Naive thymus-derived CD8-positive, alpha-beta T cell (primary cell): Measurements from ENCODE around the gene MADCAM1. TPM values are rescaled to one million over a fixed set of nuclear protein-coding genes. Genes with fewer than 3 reads are reported as not detected.
"Not testable (repeated sequence)": the region's sequence is repeated elsewhere in the genome, so short reads cannot be mapped to it uniquely, and the experiment has no call there.

Experiments
- ATAC-seq, 2 donors: fragments of 150-1000 bp; cut with Tn5 transposase in 1 of 2; sonication (Bioruptor Pico), chemical (Tn5 transposase) in 1 of 2; 1 replicate in 1 of 2; 2 replicates in 1 of 2; pipeline ENCODE4 v1.10.0; 2021; ENCODE audit warnings: mild to moderate bottlenecking in 2 of 2, moderate library complexity in 2 of 2
- POLR2A ChIA-PET: fragments of 350-600 bp; sonication (Branson Sonifier 250); formaldehyde crosslinking; loops from one replicate; lab custom pipeline; 2021; ENCODE audit warnings: antibody characterized with exemption; lab: Charles Lee
- DNase-seq, 10 donors: peaks; one replicate each; pipeline versions ENCODE4 v3.0.0 to v3.0.0-alpha.2; 2020 to 2022
- H3K27ac Mint-ChIP-seq, 10 donors: one replicate each; pipeline ENCODE4 v1.8.0; 2020 to 2022; ENCODE audit warnings: mild to moderate bottlenecking in 10 of 10, mixed read lengths in 10 of 10, moderate library complexity in 4 of 10, inconsistent platforms in 1 of 10
- H3K27me3 Mint-ChIP-seq, 5 donors: one replicate each; pipeline ENCODE4 v1.8.0; 2021 to 2022; ENCODE audit warnings: mixed read lengths in 5 of 5
- H3K36me3 Mint-ChIP-seq, 3 donors: one replicate each; pipeline ENCODE4 v1.8.0; 2020 to 2022; ENCODE audit warnings: mixed read lengths in 3 of 3, mild to moderate bottlenecking in 2 of 3, inconsistent platforms in 1 of 3
- H3K4me1 Mint-ChIP-seq, 4 donors: one replicate each; pipeline ENCODE4 v1.8.0; 2021 to 2022; ENCODE audit warnings: mixed read lengths in 4 of 4
- H3K4me3 Mint-ChIP-seq, 10 donors: one replicate each; pipeline ENCODE4 v1.8.0; 2020 to 2022; ENCODE audit warnings: mild to moderate bottlenecking in 10 of 10, mixed read lengths in 10 of 10, moderate library complexity in 6 of 10, inconsistent platforms in 1 of 10
- H3K9me3 Mint-ChIP-seq, 9 donors: one replicate each; pipeline ENCODE4 v1.8.0; 2020 to 2022; ENCODE audit warnings: mixed read lengths in 9 of 9, mild to moderate bottlenecking in 3 of 9, inconsistent platforms in 1 of 9, moderate library complexity in 1 of 9
- polyA plus RNA-seq, 3 donors: library from polyadenylated mRNA; unstranded; fragments of 300-500 nt; fragmentation: Illumina TruSeq; gene quantifications; one replicate each; pipeline ENCODE4 v1.2.3, GENCODE V29; 2021
- total RNA-seq, 8 experiments: library from RNA in 2 of 8; stranded (reverse) in 2 of 8; gene quantifications; one replicate each; pipeline ENCODE4 v1.2.3 and lab custom pipeline; 2021 to 2026

MADCAM1 gene
- total RNA-seq, result 1 to 10 TPM; 1.1 to 1.2 TPM
- under 1 TPM; 0.17 to 0.33 (median 0.17) TPM for polyA plus RNA-seq
- total RNA-seq (lab: John Stamatoyannopoulos, UW), result 0 to 0.98 (median 0.33) reads per million in 6 experiments

DNA sequence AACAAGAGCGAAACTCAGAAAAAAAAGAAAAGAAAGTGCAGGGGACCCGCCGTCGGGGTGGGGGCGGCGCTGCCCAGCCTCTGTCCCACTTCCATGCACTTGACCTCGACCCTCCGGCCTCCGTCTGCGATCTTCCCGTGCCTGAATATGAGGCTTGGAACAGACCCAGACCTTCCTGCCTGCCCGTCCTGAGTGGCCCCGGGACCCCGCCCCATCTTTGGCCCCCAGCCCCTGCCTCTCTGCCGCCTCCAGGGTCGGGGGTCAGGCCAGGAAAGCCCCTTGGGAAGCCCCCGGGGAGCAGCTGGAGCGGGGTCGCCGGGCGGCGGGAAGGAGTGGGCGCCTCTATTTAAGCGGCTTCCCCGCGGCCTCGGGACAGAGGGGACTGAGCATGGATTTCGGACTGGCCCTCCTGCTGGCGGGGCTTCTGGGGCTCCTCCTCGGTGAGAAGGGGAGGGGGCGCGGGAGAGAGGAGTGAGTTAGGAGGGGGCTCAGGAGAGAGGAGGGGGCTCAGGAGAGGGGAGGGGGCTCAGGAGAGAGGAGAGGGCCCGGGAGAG is at the start of gene MADCAM1:
MADCAM1 (plus strand) TSS at position 375 of the 554 bp plus-strand sequence; CDS start at position 389, 14 bp downstream.
- peak within 1 kb of the TSS in 2 of 10 donors; percentile 4 to 37 for H3K27ac Mint-ChIP-seq
- no peak for DNase-seq

DNA sequence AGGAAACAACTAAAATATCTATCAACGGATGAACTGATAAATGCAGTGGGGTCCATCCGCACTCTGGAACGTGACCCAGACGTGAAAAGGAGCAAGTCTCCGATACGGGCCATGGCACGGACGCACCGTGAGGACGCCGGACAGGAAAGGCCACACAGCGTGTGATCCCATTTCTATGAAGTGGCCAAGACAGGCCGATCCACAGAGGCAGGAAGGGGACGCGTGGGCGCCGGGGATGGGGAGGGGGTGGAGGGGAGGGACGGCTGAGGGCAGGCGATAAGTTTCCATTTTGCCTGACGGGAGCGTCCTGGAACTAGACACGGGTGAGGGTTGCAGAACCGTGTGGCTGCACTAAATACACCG is 49.2 kb upstream of the MADCAM1 start:
- Mint-ChIP-seq H3K9me3 (peaks cover 0 to 4% (median 0%) of the 10 kb centered on the region in 9 donors), H3K36me3 (peaks cover 0 to under 1% (median 0%) of the 10 kb centered on the region in 3 donors), H3K27me3 (peaks cover 0 to 3% (median 2%) of the 10 kb centered on the region in 5 donors), H3K4me3 (no peak overlapping the region), H3K4me1 (peaks cover 0 to 5% (median 0%) of the 10 kb centered on the region in 4 donors), H3K27ac (no peak overlapping the region)
- POLR2A ChIA-PET, result no interaction called here
- DNase-seq (no peak), ATAC-seq (no peak)

More for the DNA sequence above, at the start of gene MADCAM1:
- no peak for ATAC-seq
- peaks cover 0 to 7% (median 0%) of the 10 kb centered on the region in 3 donors for H3K36me3 Mint-ChIP-seq
- peaks cover 6 to 27% (median 17%) of the 10 kb centered on the region in 5 donors for H3K27me3 Mint-ChIP-seq
- peaks cover 0 to 2% (median 0%) of the 10 kb centered on the region in 9 donors for H3K9me3 Mint-ChIP-seq
- H3K4me3 Mint-ChIP-seq, result peak within 1 kb of the TSS in 4 of 10 donors; percentile 36 to 56 (median 50)
- POLR2A ChIA-PET, result interaction anchor here (1.1 kb wide), 1 partner anchor 11 kb away, joined by 4 read pairs; no protein-coding TSS in a partner anchor
- peaks cover 5 to 20% (median 11%) of the 10 kb centered on the region in 4 donors for H3K4me1 Mint-ChIP-seq

DNA sequence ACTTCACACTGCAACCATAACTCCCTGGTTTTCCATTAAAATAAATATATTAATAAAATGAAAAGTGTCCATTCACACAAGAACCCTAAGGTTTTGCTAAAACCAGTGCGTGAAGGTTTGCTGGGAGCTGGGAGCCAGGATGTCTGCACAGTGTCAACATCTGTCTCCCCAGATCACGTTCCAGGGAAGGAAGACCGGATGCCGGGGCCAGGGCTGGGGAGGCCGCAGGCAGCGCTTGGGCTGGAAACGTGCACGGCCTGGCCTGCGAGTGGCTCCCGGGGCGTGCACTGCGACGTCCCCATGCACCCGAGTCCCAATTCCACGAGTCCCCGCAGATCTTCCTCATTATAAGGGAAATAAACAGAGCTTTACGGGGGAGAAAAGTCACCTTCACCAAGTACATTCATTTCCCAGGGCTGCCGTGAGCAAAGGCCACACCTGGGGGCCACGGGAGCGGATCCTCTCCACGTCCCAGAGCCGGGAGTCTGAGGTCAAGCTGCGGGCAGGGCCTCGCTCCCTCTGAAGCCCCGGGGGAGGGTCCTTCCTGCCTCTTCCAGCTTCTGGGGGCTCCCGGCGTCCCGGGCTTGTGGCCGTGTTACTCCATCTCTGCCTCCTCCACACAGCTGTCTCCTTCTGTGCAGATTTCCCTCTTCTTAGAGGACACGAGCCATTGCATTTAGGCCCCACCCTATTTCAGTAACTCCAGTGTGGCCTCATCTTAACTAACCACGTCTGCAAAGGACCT is 48.3 kb upstream of the MADCAM1 start:
- DNase-seq (no peak), ATAC-seq (no peak)
- peaks cover 0 to 4% (median 0%) of the 10 kb centered on the region in 9 donors for H3K9me3 Mint-ChIP-seq
- peaks cover 0 to 3% (median 0%) of the 10 kb centered on the region in 4 donors for H3K4me1 Mint-ChIP-seq
- POLR2A ChIA-PET, result no interaction called here
- no peaks in the 10 kb centered on the region for H3K36me3 Mint-ChIP-seq
- no peak overlapping the region for H3K27ac Mint-ChIP-seq
- no peaks in the 10 kb centered on the region for H3K27me3 Mint-ChIP-seq
- H3K4me3 Mint-ChIP-seq, result no peak overlapping the region

DNA sequence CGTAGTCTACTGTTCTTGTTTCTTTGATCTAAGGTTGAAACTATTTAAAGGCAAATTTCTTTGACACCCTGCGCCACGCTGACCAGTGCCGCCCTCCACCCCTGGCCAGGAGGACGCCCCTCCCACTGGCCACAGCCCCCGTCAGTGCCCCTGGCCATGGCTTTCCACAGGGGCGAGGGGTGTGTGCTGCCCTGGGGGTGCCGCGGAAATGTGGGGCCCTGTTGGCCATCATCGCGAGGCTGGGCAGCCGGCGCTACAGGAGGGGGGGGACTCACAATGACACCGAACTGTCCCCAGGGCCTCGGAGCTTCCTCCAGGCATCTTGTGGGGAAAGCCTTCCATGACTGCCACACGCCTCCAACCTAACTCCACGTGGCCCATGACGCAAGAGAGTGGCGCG is 46.4 kb upstream of the MADCAM1 start:
- no peaks in the 10 kb centered on the region for H3K27me3 Mint-ChIP-seq
- H3K9me3 Mint-ChIP-seq, result peaks cover 0 to 4% (median 0%) of the 10 kb centered on the region in 9 donors
- POLR2A ChIA-PET, result no interaction called here
- peaks cover 0 to 3% (median 0%) of the 10 kb centered on the region in 4 donors for H3K4me1 Mint-ChIP-seq
- DNase-seq (no peak), ATAC-seq (no peak)
- H3K27ac Mint-ChIP-seq, result no peak overlapping the region
- no peak overlapping the region for H3K4me3 Mint-ChIP-seq
- H3K36me3 Mint-ChIP-seq, result no peaks in the 10 kb centered on the region

DNA sequence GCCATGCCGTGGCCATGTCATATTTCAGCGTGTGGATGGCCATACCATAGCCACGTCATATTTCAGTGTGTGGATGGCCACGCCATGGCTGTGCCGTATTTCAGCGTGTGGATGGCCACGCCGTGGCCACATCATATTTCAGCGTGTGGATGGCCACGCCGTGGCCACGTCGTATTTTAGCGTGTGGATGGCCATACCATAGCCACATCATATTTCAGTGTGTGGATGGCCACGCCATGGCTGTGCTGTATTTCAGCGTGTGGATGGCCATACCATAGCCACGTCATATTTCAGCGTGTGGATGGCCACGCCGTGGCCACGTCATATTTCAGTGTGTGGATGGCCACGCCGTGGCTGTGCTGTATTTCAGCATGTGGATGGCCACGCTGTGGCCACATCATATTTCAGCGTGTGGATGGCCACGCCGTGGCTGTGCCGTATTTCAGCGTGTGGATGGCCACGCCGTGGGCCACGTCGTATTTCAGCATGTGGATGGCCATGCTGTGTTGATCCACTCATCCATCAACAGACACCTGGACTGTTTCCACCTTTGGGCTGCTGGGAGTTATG is 45.3 kb upstream of the MADCAM1 start:
- H3K4me3 Mint-ChIP-seq, DNase-seq, H3K36me3 Mint-ChIP-seq, H3K27me3 Mint-ChIP-seq, H3K9me3 Mint-ChIP-seq, ATAC-seq, POLR2A ChIA-PET, H3K4me1 Mint-ChIP-seq: not testable (repeated sequence)
- peak overlapping the region in 1 of 10 donors; percentile 40 for H3K27ac Mint-ChIP-seq

DNA sequence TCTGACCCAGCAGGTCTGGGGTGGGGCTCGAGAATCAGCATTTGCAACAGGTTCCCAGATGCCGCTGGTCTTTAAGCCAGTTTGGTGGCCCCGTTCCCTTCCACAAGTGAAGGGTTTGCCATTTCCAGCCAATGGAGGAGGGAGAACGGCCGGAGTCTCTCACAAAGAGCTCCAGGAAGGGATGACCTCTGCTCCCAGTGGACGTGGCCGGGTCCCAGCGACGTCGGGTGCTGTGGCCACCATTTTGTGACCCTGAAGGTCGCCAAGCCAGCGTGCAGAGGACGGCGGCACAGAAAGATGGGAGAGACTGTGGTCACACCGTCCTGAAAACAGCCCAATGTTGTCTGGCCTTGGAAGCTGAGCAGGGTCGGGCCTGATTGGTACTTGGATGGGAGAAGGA is 43.5 kb upstream of the MADCAM1 start:
- H3K27ac Mint-ChIP-seq, result no peak overlapping the region
- H3K27me3 Mint-ChIP-seq, result peaks cover 0 to 5% (median 2%) of the 10 kb centered on the region in 5 donors
- no peak for DNase-seq
- no peak for ATAC-seq
- H3K4me3 Mint-ChIP-seq, result no peak overlapping the region
- peaks cover 0 to 4% (median 0%) of the 10 kb centered on the region in 9 donors for H3K9me3 Mint-ChIP-seq
- peaks cover 0 to 15% (median 6%) of the 10 kb centered on the region in 4 donors for H3K4me1 Mint-ChIP-seq
- no peaks in the 10 kb centered on the region for H3K36me3 Mint-ChIP-seq
- POLR2A ChIA-PET, result no interaction called here

DNA sequence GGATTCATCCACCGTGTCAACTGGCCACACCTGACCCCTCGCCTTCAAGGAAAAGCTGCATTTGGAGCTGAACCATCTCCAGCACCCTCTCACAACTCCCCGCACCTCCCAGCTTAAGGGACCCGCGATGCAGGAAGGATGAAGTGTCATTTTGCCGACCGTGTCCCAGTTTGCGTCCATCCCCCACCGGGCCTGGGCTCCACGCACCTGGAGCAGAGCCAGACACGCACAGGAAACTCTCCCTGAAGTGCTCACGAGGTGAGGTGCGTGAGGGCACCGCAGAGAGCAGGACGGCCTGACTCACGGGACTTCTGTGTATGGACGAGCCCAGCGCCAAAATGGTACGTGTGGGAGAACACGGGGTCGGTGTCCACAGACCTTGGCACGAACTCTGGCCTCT is 42.7 kb upstream of the MADCAM1 start:
- ATAC-seq, result no peak
- peaks cover 0 to 5% (median 2%) of the 10 kb centered on the region in 5 donors for H3K27me3 Mint-ChIP-seq
- POLR2A ChIA-PET, result no interaction called here
- peaks cover 0 to 4% (median 0%) of the 10 kb centered on the region in 9 donors for H3K9me3 Mint-ChIP-seq
- no peak overlapping the region for H3K4me3 Mint-ChIP-seq
- no peak for DNase-seq
- H3K4me1 Mint-ChIP-seq, result peaks cover 0 to 15% (median 6%) of the 10 kb centered on the region in 4 donors
- H3K27ac Mint-ChIP-seq, result no peak overlapping the region
- no peaks in the 10 kb centered on the region for H3K36me3 Mint-ChIP-seq

DNA sequence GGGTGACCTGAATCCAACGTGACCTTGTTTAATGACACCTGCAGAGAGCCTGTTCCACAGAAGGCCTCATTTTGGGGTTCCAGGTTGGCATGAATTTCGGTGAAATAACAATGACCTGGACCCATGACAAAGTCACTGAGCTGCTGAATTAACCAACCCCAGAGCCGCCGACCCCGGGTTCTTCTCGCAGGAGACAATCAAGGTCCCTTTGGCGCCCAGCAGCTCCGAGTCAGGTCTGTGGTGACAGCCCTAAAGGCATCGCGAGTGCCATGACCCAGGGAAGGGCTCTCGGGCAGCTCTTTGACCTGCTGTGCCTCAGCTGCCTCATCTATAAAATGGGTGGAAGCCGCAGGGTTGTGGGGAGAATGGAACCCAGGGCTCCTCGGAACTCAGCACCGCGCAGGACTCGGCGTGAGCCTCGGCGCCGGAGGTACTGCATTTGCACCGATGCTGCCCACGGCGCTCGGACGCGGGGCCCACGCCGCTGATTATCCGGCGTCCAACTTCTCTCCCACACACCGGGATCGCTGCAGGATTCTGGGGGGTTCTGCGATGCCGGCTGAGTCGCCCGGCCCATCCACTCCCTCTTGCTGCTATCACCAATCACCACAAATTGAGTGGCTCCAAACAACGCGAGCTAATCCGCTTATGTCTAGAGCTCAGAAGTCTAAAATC is 41.1 kb upstream of the MADCAM1 start:
- Mint-ChIP-seq H3K27me3 (peaks cover 0 to 11% (median 5%) of the 10 kb centered on the region in 5 donors), H3K4me1 (peaks cover 1 to 15% (median 10%) of the 10 kb centered on the region in 4 donors), H3K36me3 (no peaks in the 10 kb centered on the region), H3K27ac (peak overlapping the region in 1 of 10 donors; percentile 63), H3K9me3 (peaks cover 0 to 4% (median 0%) of the 10 kb centered on the region in 9 donors), H3K4me3 (no peak overlapping the region)
- DNase-seq (no peak), ATAC-seq (no peak)
- POLR2A ChIA-PET, result no interaction called here

DNA sequence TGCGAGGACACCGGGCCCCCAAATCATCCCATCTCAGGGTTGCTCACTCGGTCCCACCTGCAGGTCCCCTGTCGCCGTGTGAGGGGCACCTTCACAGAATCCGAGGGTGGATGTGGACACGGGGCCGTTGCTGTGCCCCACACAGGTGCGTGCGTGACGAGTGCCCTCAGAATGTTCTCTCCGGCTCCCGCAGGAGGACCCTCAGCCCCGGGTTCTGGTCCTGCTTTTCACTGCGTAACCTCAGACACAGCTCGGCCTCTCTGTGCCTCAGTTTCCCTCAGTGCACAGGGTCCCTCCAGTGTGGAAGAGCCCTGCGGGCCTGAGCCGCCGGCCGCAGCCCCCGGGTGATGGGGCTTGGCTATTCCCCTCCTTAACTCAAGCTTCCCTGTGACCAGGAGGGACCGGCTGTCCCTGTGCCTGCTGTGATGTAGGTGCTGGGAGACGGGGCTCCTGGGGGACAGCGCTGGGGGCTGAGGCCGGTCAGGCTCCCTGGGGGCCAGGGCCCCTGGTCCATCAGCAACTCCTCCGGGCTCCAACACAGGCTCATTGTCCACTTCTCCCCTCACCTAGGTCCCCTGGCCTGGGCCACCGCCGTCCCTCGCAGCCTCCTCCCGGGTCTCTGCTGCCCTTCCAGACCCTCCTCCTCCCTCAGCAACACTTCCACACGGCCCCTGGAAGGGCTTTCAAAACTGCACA is 40.3 kb upstream of the MADCAM1 start:
- no peaks in the 10 kb centered on the region for H3K36me3 Mint-ChIP-seq
- H3K27me3 Mint-ChIP-seq, result peaks cover 0 to 11% (median 5%) of the 10 kb centered on the region in 5 donors
- ATAC-seq, result no peak
- H3K4me1 Mint-ChIP-seq, result peaks cover 0 to 15% (median 10%) of the 10 kb centered on the region in 4 donors
- POLR2A ChIA-PET, result no interaction called here
- no peak overlapping the region for H3K4me3 Mint-ChIP-seq
- DNase-seq, result no peak
- H3K9me3 Mint-ChIP-seq, result no peaks in the 10 kb centered on the region
- no peak overlapping the region for H3K27ac Mint-ChIP-seq

DNA sequence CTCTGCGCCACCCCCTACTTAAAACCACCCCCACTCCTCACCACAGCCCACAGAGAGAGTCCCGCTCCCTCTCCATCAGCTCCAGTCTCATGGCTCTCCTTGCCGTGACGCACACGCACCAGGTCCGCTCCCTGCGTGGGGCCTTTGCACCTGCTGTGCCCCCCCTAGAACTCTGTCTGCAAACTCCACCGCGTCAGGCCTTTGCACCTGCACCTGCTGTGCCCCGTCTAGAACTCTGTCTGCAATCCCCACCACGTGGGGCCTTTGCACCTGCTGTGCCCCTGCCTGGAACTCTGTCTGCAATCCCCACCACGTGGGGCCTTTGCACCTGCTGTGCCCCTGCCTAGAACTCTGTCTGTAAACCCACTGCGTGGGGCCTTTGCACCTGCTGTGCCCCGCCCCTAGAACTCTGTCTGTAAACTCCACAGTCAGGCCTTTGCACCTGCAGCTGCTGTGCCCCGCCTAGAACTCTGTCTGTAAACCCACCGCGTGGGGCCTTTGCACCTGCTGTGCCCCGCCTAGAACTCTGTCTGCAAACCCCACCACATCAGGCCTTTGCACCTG is 39.7 kb upstream of the MADCAM1 start:
- no peak overlapping the region for H3K4me3 Mint-ChIP-seq
- peaks cover 1 to 16% (median 11%) of the 10 kb centered on the region in 4 donors for H3K4me1 Mint-ChIP-seq
- no peaks in the 10 kb centered on the region for H3K9me3 Mint-ChIP-seq
- ATAC-seq, result no peak
- POLR2A ChIA-PET, result no interaction called here
- peaks cover 0 to 1% (median 0%) of the 10 kb centered on the region in 3 donors for H3K36me3 Mint-ChIP-seq
- H3K27me3 Mint-ChIP-seq, result peaks cover 0 to 13% (median 5%) of the 10 kb centered on the region in 5 donors
- peak overlapping the region in 1 of 10 donors; percentile 31 for H3K27ac Mint-ChIP-seq
- no peak for DNase-seq

DNA sequence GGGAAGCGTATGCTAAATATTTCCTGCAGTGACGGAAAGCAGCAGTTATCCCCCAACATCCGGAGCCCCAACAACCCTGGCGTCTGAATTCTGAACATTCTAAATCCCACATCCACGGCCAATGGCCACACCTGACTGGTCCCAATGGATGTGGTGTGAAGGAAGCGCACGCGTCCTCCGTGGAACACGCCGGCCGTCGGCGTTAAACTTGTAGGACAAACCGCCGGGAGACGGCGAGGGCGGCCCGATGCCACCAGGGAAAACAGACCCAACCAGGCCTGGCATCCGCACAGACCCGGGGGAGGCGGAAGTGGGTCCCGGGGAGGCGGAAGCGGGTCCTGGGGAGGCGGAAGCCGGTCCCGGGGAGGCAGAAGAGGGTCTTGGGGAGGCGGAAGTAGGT is 38.6 kb upstream of the MADCAM1 start:
- Mint-ChIP-seq H3K27me3 (peaks cover 0 to 22% (median 5%) of the 10 kb centered on the region in 5 donors), H3K36me3 (peaks cover 0 to 2% (median 0%) of the 10 kb centered on the region in 3 donors), H3K4me3 (peak overlapping the region in 1 of 10 donors; percentile 56), H3K9me3 (no peaks in the 10 kb centered on the region), H3K4me1 (peaks cover 2 to 21% (median 11%) of the 10 kb centered on the region in 4 donors), H3K27ac (peak overlapping the region in 4 of 10 donors; percentile 31 to 66 (median 38))
- no peak for DNase-seq
- POLR2A ChIA-PET, result no interaction called here
- no peak for ATAC-seq
